ENCODE results near the gene ATG4C. TPM values are rescaled to one million over a fixed set of nuclear protein-coding genes. Genes with fewer than 3 reads are reported as not detected.

Gene ATG4C
- total RNA-seq, 1 donor = 5.8 TPM

DNA sequence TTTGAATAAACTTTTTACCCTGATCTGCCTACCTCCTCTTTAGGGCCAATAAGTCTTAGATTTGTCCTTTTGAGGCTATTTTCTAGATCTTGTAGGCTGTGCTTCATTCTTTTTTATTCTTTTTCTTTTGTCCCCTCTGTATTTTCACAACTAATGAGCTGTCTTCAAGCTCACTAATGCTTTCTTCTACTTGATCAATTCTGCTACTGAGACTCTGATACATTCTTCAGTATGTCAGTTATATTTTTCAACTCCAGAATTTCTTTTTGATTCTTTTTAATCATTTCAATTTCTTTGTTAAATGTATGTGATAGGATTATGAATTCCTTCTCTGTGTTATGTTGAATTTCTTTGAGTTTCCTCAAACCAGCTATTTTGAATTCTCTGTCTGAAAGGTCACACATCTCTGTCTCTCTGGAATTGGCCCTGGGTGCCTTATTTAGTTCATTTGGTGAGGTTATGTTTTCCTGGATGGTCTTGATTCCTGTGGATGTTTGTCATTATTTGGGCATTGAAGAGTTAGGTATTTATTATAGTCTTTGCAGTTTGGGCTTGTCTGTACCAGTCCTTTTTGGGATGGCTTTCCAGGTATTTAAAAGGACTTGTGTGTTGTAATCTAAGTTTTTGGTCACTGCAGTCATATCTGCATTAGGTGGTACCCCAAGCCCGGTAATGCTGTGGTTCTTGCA is 11.2 kb upstream of the ATG4C start:
- Histone ChIP-seq H3K79me2 (ENCODE audit: insufficient read depth, low read length) (no peaks in the 10 kb centered on the region), H3K4me1 (ENCODE audit: insufficient read depth, low read length) (no peaks in the 10 kb centered on the region), H4K20me1 (ENCODE audit: insufficient read depth, low read length) (no peaks in the 10 kb centered on the region), H3K4me3 (ENCODE audit: insufficient read depth, low read length) (no peak overlapping the region), H3K27me3 (ENCODE audit: insufficient read depth, low read length) (peaks cover 2% of the 10 kb centered on the region), H3K36me3 (ENCODE audit: insufficient read depth, low read length) (no peaks in the 10 kb centered on the region), H3K9me3 (ENCODE audit: low read depth, low read length) (no peaks in the 10 kb centered on the region), H3K27ac (ENCODE audit: low read depth, low read length) (no peak overlapping the region), H3K4me2 (ENCODE audit: insufficient read depth, low read length) (no peak overlapping the region), H2AFZ (ENCODE audit: low read length) (no peak overlapping the region)
- TF ChIP-seq, protein P1, sequence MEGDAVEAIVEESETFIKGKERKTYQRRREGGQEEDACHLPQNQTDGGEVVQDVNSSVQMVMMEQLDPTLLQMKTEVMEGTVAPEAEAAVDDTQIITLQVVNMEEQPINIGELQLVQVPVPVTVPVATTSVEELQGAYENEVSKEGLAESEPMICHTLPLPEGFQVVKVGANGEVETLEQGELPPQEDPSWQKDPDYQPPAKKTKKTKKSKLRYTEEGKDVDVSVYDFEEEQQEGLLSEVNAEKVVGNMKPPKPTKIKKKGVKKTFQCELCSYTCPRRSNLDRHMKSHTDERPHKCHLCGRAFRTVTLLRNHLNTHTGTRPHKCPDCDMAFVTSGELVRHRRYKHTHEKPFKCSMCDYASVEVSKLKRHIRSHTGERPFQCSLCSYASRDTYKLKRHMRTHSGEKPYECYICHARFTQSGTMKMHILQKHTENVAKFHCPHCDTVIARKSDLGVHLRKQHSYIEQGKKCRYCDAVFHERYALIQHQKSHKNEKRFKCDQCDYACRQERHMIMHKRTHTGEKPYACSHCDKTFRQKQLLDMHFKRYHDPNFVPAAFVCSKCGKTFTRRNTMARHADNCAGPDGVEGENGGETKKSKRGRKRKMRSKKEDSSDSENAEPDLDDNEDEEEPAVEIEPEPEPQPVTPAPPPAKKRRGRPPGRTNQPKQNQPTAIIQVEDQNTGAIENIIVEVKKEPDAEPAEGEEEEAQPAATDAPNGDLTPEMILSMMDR (IDR thresholded peaks at IDR 0.05; ENCODE audit: extremely low read depth, low read depth, low read length) = no peak
- DNase-seq (ENCODE audit: insufficient read length, low spot score, missing footprints) = no peak

DNA sequence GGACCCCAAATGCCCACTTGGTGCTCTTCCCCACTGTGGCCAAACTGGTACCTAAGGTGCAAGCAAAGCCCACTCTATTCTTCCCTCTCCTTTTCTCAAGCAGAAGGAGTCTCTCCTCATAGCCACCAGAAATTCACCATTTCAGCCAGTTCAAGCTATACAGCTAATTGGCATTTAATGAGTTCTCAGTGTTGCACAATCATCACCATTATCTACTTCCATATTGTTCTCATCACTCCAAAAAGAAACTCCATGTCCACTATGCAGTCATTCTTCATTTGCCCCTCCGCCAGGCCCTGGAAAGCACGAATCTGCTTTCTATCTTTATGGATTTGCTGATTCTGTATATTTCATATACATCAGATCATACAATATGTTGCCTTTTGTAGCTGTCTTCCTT is 9.9 kb upstream of the ATG4C start:
- Histone ChIP-seq H2AFZ (ENCODE audit: low read length) (no peak overlapping the region), H3K27ac (ENCODE audit: low read depth, low read length) (no peak overlapping the region), H3K79me2 (ENCODE audit: insufficient read depth, low read length) (no peaks in the 10 kb centered on the region), H3K36me3 (ENCODE audit: insufficient read depth, low read length) (no peaks in the 10 kb centered on the region), H4K20me1 (ENCODE audit: insufficient read depth, low read length) (no peaks in the 10 kb centered on the region), H3K27me3 (ENCODE audit: insufficient read depth, low read length) (peaks cover 3% of the 10 kb centered on the region), H3K4me3 (ENCODE audit: insufficient read depth, low read length) (no peak overlapping the region), H3K9me3 (ENCODE audit: low read depth, low read length) (no peaks in the 10 kb centered on the region), H3K4me2 (ENCODE audit: insufficient read depth, low read length) (no peak overlapping the region), H3K4me1 (ENCODE audit: insufficient read depth, low read length) (no peaks in the 10 kb centered on the region)
- TF ChIP-seq, protein P1 (IDR thresholded peaks at IDR 0.05; ENCODE audit: extremely low read depth, low read depth, low read length) = no peak
- no peak for DNase-seq (ENCODE audit: insufficient read length, low spot score, missing footprints)

DNA sequence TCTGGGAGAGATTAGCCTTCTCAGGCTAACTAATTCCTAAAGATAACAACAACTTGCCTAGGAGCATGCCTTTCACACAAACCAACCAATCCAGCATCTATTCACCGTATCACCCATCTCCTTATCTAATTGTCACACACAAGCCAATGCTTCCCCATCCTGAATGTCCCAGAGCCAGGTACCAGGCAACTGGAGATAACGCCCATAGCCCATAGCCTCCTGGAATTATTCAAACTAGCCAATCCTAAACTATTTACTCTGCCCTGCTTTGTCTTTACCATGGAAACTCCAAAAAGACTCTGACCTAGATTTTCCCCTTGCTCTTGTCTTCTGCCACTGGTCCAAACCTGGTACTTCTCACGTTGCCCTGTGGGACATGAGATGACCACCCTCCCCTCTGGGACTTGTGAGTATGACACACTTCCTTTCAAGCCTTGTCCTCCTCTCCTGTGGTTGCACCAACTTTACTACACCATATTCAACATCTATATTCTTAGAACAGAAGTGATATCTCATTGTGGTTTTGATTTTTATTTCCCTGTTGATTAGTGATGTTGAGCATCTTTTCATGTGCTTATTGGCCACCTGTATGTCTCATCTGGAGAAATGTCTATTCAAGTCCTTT is 8.8 kb upstream of the ATG4C start:
- H3K27ac ChIP-seq (ENCODE audit: low read depth, low read length) = no peak overlapping the region
- no peaks in the 10 kb centered on the region for H3K36me3 ChIP-seq (ENCODE audit: insufficient read depth, low read length)
- no peaks in the 10 kb centered on the region for H3K79me2 ChIP-seq (ENCODE audit: insufficient read depth, low read length)
- DNase-seq (ENCODE audit: insufficient read length, low spot score, missing footprints) = peak; percentile 53
- H4K20me1 ChIP-seq (ENCODE audit: insufficient read depth, low read length) = no peaks in the 10 kb centered on the region
- TF ChIP-seq, protein P1 (IDR thresholded peaks at IDR 0.05; ENCODE audit: extremely low read depth, low read depth, low read length) = no peak
- peaks cover 3% of the 10 kb centered on the region for H3K27me3 ChIP-seq (ENCODE audit: insufficient read depth, low read length)
- no peaks in the 10 kb centered on the region for H3K9me3 ChIP-seq (ENCODE audit: low read depth, low read length)
- H3K4me1 ChIP-seq (ENCODE audit: insufficient read depth, low read length) = no peaks in the 10 kb centered on the region
- no peak overlapping the region for H2AFZ ChIP-seq (ENCODE audit: low read length)
- H3K4me3 ChIP-seq (ENCODE audit: insufficient read depth, low read length) = no peak overlapping the region
- H3K4me2 ChIP-seq (ENCODE audit: insufficient read depth, low read length) = no peak overlapping the region

DNA sequence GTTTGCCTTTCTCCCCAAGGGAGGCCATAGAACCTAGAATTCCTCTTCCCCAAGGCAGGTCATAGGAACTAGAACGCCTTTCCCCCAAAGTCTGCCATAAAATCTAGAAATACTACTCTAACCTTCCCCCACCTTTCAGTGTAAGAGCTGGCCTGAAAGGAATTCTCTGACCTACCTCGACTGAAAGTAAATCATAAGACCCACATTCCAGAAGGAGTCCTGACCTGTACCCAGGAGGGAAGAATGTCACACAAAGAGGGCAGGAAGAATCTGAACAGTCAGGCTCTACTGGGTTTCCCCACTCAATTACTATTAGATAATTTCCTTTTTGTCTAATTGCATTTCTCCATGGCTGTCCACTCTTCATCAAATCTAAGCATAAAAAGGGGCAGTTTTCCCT is 5.7 kb upstream of the ATG4C start:
- Histone ChIP-seq H3K27ac (ENCODE audit: low read depth, low read length) (no peak overlapping the region), H3K36me3 (ENCODE audit: insufficient read depth, low read length) (no peaks in the 10 kb centered on the region), H3K4me2 (ENCODE audit: insufficient read depth, low read length) (no peak overlapping the region), H3K79me2 (ENCODE audit: insufficient read depth, low read length) (no peaks in the 10 kb centered on the region), H3K4me3 (ENCODE audit: insufficient read depth, low read length) (no peak overlapping the region), H2AFZ (ENCODE audit: low read length) (no peak overlapping the region), H3K27me3 (ENCODE audit: insufficient read depth, low read length) (peaks cover 3% of the 10 kb centered on the region), H3K4me1 (ENCODE audit: insufficient read depth, low read length) (peaks cover 5% of the 10 kb centered on the region), H4K20me1 (ENCODE audit: insufficient read depth, low read length) (no peaks in the 10 kb centered on the region), H3K9me3 (ENCODE audit: low read depth, low read length) (no peaks in the 10 kb centered on the region)
- peak; percentile 31 for DNase-seq (ENCODE audit: insufficient read length, low spot score, missing footprints)
- TF ChIP-seq, protein P1 (IDR thresholded peaks at IDR 0.05; ENCODE audit: extremely low read depth, low read depth, low read length) = no peak
